Superior temporal gyrus (tissue), 1 donor: ENCODE results near the gene CPOX.
"Not testable (repeated sequence)": the region's sequence is repeated elsewhere in the genome, so short reads cannot be mapped to it uniquely, and the experiment has no call there.

Experiments used
- DNase-seq: peaks from one replicate; pipeline ENCODE4 v3.0.0-alpha.2; 2016; ENCODE audit errors: extremely low spot score

CPOX gene

DNA sequence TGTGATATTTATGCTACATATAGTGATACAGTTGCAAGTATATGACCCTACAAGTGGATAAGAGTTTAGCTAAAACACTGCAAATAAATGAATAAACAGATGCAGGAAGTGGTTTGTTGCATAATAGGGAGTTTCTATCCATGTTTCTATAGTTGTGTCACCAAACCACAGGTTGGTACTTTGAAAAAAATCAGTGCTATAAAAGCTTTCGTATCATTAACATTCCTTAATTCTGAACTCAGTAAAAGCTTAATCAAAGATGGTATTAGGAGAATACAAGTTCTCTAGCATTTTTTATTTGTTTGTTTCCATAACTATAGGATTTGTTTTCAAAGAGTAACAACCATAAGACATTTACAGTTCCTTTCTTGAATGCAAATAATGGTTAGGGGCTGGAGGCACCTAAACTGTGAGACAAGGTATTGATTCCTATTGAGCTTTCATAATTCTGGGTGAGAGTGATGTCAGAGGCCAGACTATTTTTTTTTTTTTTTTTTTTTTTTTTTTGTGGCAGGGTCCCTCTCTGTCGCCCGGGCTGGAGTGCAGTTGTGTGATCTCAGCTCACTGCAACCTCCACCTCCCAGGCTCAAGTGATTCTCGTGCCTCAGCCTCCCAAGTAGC, 29.6 kb downstream of the CPOX start:
- no peak for DNase-seq

- DNase-seq, result no peak
Observed at GRCh38 chr3:98561727-98562521, 31.5 kb downstream of the CPOX start.

- DNase-seq, result no peak
Observed at GRCh38 chr3:98560911-98561310, 32.5 kb downstream of the CPOX start.

GRCh38 chr3:98559769-98560168, 33.6 kb downstream of the CPOX start:
- not testable (repeated sequence) for DNase-seq

DNA sequence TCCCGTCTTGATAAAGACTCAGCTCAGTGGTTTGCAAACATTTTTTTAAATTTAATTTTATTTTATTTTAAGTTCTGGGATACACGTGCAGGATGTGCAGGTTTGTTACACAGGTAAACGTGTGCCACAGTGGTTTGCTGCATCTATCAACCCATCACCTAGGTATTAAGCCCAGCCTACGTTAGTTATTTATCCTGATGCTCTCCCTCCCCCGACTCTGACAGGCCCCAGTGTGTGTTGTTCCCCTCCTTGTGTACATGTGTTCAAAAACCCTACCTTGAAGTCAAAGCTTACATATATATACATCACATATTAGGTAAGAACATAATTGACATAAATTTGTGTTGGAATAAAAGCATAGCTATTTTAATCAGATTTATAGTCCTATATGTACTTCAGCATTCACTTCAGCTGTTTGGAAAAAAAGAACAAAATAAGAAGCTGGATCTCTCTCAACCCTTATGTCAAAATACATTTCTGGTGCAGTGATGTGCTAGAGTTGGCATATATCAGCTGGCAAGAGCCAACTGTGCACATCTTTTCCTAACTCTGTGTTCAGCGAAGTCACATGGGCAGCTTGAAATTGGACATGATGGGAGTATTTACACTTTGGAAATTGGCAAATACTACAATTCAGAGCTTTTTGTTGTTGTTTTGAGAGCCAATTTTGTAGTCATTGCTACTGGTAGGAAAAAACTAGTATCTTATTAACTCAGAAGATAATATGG, 35.1 kb downstream of the CPOX start:
- peak; percentile 44 for DNase-seq

- no peak for DNase-seq
Observed at GRCh38 chr3:98557324-98558010, 35.9 kb downstream of the CPOX start.

- DNase-seq, result no peak
Observed at GRCh38 chr3:98556164-98557130, 37.0 kb downstream of the CPOX start.

DNA sequence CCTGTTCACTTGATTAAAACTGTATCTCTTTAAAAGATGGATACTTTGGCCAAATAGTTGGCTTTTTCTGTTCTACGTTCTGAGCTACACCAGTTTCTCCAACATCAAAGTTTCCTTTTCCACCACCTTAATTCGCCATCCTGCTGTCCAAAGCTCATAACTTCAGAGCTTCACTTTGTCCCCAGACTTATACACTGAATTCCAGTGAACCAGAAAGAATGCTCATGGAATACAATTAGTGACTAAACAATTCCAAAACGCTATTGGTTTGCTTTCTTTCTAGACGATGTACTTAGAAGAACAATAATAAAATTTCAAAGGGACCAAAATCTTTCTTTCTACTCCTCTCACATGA, 38.4 kb downstream of the CPOX start:
- DNase-seq, result no peak

DNA sequence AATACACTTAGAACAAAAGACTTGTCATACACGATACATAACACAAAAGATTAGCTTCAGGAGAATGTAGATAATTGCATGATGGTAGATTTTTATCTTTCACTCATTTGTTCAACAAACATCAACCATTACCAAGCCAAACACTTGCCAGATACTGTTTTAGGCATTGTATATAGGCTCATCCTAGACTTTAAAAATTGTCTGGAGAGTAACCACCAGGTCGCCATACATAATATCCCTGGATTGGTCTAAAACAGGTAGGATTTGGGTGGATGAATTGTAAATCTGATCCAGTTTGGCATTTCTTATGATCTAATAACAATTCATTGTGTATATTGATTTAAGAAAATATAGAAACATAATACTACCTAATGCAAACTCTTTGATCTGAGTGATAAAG, 38.8 kb downstream of the CPOX start:
- DNase-seq, result no peak

DNA sequence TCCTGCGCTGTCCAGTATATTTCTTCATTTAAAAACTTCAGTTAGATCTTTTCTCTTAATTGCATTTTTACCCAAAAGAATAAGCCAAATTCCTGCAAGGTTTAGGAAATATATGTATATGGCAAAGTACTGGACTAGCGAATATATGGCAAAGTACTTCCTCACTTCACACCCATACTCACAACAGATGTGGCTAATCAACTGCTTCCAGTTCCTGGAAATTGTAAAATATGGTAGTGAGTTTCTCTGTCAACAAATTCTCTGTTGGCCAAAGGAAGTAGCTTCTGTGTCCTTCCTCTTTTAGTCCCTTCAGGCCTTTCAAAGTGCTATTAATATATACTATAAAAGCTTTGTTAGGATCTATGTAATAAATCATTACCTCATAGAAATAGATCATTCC, 39.7 kb downstream of the CPOX start:
- no peak for DNase-seq

DNA sequence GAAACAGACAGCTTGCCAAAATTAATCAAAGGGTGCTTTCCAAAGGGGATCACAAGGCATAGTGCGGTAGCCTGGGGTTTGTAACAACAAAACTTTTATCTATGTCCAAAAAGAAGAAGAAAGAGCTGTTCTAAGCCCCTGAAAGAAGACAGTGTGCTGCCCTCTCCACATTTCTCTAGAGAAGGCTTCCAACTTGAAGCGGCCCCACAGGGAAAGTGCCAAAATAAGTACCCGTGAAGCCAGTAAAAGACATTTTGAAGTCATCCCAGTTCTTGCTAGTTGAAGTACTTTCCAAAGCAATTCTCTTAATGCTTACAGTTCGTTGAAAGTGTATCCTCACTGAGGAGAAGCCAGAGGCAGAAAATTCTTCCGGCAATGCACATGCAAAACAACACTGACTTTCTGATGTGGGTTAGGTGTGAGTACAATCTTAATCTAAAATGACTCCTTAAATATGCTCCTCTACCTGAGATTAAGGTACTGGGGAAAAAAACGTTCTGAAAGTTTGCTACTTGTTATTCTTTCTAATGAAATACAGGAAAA, 40.3 kb downstream of the CPOX start:
- DNase-seq, result no peak

- no peak for DNase-seq
Observed at GRCh38 chr3:98552232-98553020, 41.0 kb downstream of the CPOX start.

DNA sequence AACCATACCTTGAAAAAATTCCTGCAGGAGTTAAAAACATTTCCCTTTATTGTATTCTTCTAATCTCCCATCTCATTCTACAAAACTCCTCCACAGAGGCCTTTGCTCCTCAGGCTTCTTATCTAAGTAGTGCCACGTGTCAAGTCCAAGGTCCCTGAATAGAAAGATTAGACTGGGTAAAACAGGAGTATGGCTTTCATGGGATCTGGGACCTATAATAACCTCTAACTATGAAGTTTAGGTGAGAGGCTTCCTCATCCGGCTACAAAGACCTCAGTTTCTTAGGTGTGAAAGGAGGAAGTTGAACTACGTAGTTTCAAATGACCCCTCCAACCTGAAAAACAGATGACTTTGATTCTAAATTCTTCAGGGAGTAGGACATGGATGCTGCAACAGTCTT, 41.7 kb downstream of the CPOX start:
- DNase-seq, result no peak

DNA sequence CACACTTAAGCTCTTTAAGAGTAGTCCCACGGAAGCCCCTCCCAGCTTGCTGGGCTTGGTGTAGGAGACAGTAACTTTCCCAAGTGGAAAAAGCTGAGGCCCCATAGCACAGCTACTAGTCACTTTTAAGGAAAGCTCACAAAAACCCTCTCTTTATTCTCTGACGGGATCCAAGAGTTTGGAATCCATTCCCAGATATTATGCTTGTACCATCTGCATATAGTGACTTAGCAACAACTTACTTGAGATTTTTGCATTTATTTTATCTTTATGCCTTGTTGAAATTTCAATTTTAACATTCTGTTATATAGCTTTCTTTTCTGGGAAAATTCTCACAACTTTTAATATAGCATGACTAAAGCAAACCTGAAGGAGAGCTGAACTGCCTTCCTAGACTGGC, 42.2 kb downstream of the CPOX start:
- DNase-seq, result peak; percentile 35

DNA sequence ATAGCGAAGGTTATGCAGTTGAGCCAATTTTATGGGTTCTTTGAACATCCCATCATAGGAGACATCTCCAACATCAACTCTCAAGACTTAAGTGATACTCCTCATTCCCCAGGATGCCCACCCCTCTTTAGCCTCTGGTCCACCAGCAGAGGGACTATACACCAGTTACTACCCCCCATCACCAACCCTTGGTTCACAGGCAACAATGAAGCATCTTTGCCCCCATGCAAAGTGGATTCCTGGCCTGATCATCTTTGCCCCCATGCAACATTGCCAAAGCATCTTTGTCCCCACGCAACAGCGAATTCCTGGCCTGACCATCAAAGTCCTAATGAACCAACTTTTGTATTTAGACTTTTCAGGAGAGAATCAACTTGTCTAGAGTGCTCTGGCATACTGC, 42.6 kb downstream of the CPOX start:
- no peak for DNase-seq

DNA sequence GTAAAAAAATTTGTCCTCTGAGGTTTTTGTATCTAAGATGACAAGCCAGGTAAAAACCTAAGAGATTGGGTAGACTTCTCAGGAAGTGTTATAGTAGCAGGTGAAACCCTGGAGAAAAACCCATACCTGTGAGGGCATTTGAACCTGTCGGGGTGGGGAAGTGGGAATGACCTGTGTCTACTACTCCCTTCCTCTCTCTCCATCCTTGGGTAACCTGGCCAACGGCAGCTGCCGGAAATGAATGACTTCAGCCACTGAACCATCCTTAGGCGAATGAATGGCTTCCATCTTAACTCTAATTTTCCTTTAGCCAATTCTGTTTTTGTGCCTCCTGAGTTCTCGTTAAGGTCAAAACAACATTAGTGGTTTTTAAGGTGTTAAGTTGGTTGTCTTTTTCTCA, 44.9 kb downstream of the CPOX start:
- DNase-seq, result no peak

DNA sequence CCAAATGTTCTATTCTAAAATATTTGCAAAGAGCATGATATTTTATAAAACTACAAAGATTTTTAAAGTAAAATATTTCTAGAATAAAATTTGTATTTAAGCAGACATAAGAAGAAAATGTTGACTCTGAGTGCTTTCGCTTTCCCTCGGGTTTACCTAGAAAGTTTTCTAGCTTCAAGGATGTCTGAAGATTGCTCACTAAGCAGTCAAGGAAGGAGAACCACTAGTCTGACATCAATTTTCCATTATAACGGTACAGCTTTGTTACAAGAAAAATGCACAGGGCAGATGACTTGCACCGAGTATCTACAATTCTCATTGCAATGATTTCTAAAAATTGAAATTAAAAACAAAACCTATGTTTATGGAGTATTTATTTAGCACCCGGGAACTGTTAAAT, 47.5 kb downstream of the CPOX start:
- no peak for DNase-seq

DNA sequence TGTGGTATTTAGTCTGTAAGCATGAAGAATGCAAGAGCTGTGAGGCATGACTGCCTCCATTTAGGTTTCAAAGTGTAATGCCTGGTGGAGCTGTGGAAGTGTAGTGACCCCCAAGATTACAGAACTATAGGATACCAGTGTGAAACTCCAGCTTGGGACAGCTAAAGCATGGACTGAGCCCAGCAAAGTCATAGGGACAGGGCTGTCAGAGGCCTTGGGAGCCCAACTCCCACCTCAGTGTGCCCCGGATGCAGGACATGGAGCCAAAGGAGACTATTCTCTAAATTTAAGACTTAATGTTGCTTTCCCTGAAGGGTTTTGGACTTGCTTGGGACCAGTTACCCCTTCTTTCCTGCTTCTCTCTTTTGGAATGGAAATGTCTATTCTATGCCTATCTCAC, 50.8 kb downstream of the CPOX start:
- no peak for DNase-seq

DNA sequence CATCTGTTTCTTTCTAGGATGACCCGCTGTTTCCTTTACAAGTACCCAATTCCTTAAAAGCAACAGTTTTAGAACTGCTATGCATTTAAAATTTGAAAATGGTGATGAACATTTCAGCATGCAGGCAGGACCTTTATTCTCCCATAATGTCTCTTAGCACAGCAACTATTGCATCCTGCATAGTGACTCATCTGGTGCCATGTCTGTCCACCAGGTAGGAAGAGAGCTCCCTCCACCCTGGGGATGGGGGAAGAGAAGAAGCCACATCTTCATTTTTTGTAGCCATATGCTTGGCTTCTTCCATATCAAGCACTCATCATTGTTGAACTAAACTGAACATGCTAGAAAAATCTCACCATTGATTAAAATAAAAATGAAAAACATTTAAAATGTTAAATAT, 51.7 kb downstream of the CPOX start:
- DNase-seq, result no peak

- DNase-seq, result no peak
Observed at GRCh38 chr3:98540346-98540745, 53.1 kb downstream of the CPOX start.
